BJ (cell line): ENCODE measurements around the gene ETV6. TPM values are rescaled to one million over a fixed set of nuclear protein-coding genes. Genes with fewer than 3 reads are reported as not detected.

ENCODE experiments used
- CTCF ChIA-PET: fragments of 350-600 bp; formaldehyde crosslinking; extraction: SDS; loops from one replicate; lab custom pipeline; 2021; ENCODE audit warnings: antibody characterized with exemption, inconsistent platforms; lab: Yijun Ruan, JAX
- POLR2A ChIA-PET: fragments of 300-600 bp; sonication (Branson Sonifier 250); formaldehyde crosslinking; extraction: SDS; loops from one replicate; lab custom pipeline; 2021; ENCODE audit warnings: antibody characterized with exemption; lab: Charles Lee
- DNase-seq: peaks from one replicate; pipeline ENCODE4 v3.0.0-alpha.2; 2011; ENCODE audit warnings: low read depth
- H3K27me3 ChIP-seq: 2 replicates; pipeline ENCODE4 v1.6.0; 2011; ENCODE audit warnings: low read length; ENCODE audit not compliant: control insufficient read depth, insufficient read depth
- H3K36me3 ChIP-seq: 2 replicates; pipeline ENCODE4 v1.5.1; 2011; ENCODE audit warnings: low read length; ENCODE audit not compliant: control insufficient read depth, insufficient read depth
- H3K4me3 ChIP-seq: 2 replicates; pipeline ENCODE4 v1.5.1; 2011; ENCODE audit warnings: low read depth, mild to moderate bottlenecking, control low read depth, low read length
- CTCF ChIP-seq: IDR thresholded peaks from 2 replicates; pipeline ENCODE4 v1.5.1; 2011; ENCODE audit warnings: low read depth, mild to moderate bottlenecking, control low read depth, inconsistent platforms, low read length, moderate library complexity; ENCODE audit not compliant: insufficient read depth
- polyA plus RNA-seq: library from polyadenylated mRNA; depleted of rRNA; stranded (reverse); fragments of >200 nt; gene quantifications from 2 replicates; pipeline ENCODE4 v1.2.3, GENCODE V29; 2011

Gene ETV6
- polyA plus RNA-seq, 1 experiment = 10.7 TPM

- Histone ChIP-seq H3K27me3 (no peaks in the 10 kb centered on the region), H3K4me3 (no peak overlapping the region), H3K36me3 (no peaks in the 10 kb centered on the region; the same call in none of the 2 replicates)
- ChIA-PET CTCF (no interaction called here), POLR2A (no interaction called here)
- TF ChIP-seq CTCF = no peak
- no peak for DNase-seq
Observed at GRCh38 chr12:11732715-11733114, 83.2 kb downstream of the ETV6 start.

- ChIA-PET CTCF (interaction anchor here (1.0 to 1.1 kb wide), 3 partner anchors 8 to 11 kb away, joined by 3 read pairs; no protein-coding TSS in a partner anchor), POLR2A (no interaction called here)
- DNase-seq = no peak
- Histone ChIP-seq H3K4me3 (no peak overlapping the region), H3K27me3 (no peaks in the 10 kb centered on the region), H3K36me3 (no peaks in the 10 kb centered on the region; the same call in none of the 2 replicates)
- no peak for TF ChIP-seq CTCF
Observed at GRCh38 chr12:11734580-11735180, 85.2 kb downstream of the ETV6 start.

- Histone ChIP-seq H3K4me3 (no peak overlapping the region), H3K27me3 (no peaks in the 10 kb centered on the region), H3K36me3 (no peaks in the 10 kb centered on the region; the same call in 1 of the 2 replicates)
- POLR2A ChIA-PET = no interaction called here
- no peak for DNase-seq
- CTCF ChIA-PET = no interaction called here
- TF ChIP-seq CTCF = no peak
Observed at GRCh38 chr12:11738450-11738849, 89.0 kb downstream of the ETV6 start.

GRCh38 chr12:11739980-11740577, 90.6 kb downstream of the ETV6 start:
- no peak for TF ChIP-seq CTCF
- Histone ChIP-seq H3K36me3 (no peaks in the 10 kb centered on the region), H3K4me3 (no peak overlapping the region), H3K27me3 (no peaks in the 10 kb centered on the region)
- DNase-seq = no peak
- POLR2A ChIA-PET = no interaction called here
- CTCF ChIA-PET = no interaction called here

GRCh38 chr12:11741434-11742092, 92.1 kb downstream of the ETV6 start:
- ChIA-PET CTCF (interaction anchor here (1.3 kb wide), 1 partner anchor 14 kb away, joined by 4 read pairs; no protein-coding TSS in a partner anchor), POLR2A (interaction anchor here (0.6 kb wide), 1 partner anchor 1334 kb away, joined by 3 read pairs; no protein-coding TSS in a partner anchor)
- TF ChIP-seq CTCF = no peak
- H3K4me3 ChIP-seq = no peak overlapping the region
- H3K36me3 ChIP-seq = no peaks in the 10 kb centered on the region
- no peaks in the 10 kb centered on the region for H3K27me3 ChIP-seq
- DNase-seq = no peak
